ENCODE results near the gene C1R.

C1R gene

DNA sequence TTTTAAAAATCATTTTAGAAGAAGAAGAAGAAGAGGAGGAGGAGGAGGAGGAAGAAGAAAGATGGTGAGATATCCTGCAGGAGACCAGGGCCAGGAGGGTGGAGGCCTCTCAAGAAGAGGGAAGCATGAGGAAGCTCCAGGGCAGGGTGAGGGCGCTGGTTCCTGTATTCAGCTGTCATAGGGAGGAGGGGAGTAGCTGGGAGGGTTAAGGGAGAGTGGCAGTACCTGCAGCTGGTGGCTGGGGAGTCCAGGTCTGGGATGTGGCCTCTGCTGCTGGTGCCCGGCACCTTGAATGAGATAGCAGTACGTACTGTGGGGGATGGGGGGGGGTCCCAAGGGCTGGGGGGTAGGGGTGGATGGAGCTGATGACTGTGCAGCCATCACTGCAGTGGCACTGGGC, 26.6 kb upstream of the C1R start:
- H3K9me2 ChIP-seq (replicated peaks; ENCODE audit: low read depth, low read length), result no peaks in the 10 kb centered on the region
- no peak overlapping the region for H3K9ac ChIP-seq (ENCODE audit: low read depth, low read length, poor library complexity, severe bottlenecking)
- H3K4me3 ChIP-seq (ENCODE audit: low read length, poor library complexity, severe bottlenecking), result no peak overlapping the region
- no peaks in the 10 kb centered on the region for H3F3A ChIP-seq (ENCODE audit: low read depth)
- no peaks in the 10 kb centered on the region; the same call in 1 of the 2 replicates for H3K36me3 ChIP-seq (ENCODE audit: insufficient read depth, low read length)
- H4K20me1 ChIP-seq (ENCODE audit: insufficient read depth, low read length, poor library complexity, severe bottlenecking), result no peaks in the 10 kb centered on the region
- no peak overlapping the region for H2AFZ ChIP-seq (ENCODE audit: low read length)
- H3K4me2 ChIP-seq (ENCODE audit: low read depth, low read length, poor library complexity, severe bottlenecking), result no peak overlapping the region
- no peaks in the 10 kb centered on the region for H3K27me3 ChIP-seq (ENCODE audit: insufficient read depth, low read length, poor library complexity, severe bottlenecking)
- no peaks in the 10 kb centered on the region; the same call in 1 of the 2 replicates for H3K79me2 ChIP-seq (ENCODE audit: insufficient read depth, low read length)
- no peaks in the 10 kb centered on the region for H3K4me1 ChIP-seq (ENCODE audit: insufficient read depth, low read length, poor library complexity, severe bottlenecking)
- no peak for TF ChIP-seq EZH2phosphoT487 (IDR thresholded peaks at IDR 0.05; ENCODE audit: borderline replicate concordance)
- no peaks in the 10 kb centered on the region for H3K9me3 ChIP-seq (ENCODE audit: insufficient read depth, low read depth, low read length)

DNA sequence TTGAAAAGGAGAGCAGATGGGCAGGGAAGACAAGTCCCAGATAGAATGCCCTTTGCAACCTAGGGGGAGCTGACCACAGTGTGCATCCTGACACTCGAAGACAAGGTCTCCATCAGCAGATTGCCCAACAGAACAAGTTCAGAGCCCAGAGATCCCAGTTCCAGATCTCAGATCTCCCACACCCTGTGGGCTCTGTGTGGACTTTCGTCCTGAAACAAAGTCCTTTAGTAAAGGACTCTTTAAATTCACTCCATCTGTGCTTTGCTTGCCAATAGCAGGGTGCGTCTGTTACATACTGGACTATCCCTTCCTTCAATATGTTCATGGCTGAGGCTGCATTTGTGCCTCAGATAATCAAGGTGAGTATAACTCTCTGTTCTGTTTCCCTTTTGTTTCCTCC, 25.4 kb upstream of the C1R start:
- peaks cover 4% of the 10 kb centered on the region for H4K20me1 ChIP-seq (ENCODE audit: insufficient read depth, low read length, poor library complexity, severe bottlenecking)
- H3K79me2 ChIP-seq (ENCODE audit: insufficient read depth, low read length), result no peaks in the 10 kb centered on the region; the same call in 1 of the 2 replicates
- no peak overlapping the region for H3K4me2 ChIP-seq (ENCODE audit: low read depth, low read length, poor library complexity, severe bottlenecking)
- no peaks in the 10 kb centered on the region for H3K27me3 ChIP-seq (ENCODE audit: insufficient read depth, low read length, poor library complexity, severe bottlenecking)
- no peak overlapping the region for H3K9ac ChIP-seq (ENCODE audit: low read depth, low read length, poor library complexity, severe bottlenecking)
- no peak overlapping the region for H2AFZ ChIP-seq (ENCODE audit: low read length)
- no peaks in the 10 kb centered on the region for H3K4me1 ChIP-seq (ENCODE audit: insufficient read depth, low read length, poor library complexity, severe bottlenecking)
- no peak for TF ChIP-seq EZH2phosphoT487 (IDR thresholded peaks at IDR 0.05; ENCODE audit: borderline replicate concordance)
- TF ChIP-seq, protein P1, sequence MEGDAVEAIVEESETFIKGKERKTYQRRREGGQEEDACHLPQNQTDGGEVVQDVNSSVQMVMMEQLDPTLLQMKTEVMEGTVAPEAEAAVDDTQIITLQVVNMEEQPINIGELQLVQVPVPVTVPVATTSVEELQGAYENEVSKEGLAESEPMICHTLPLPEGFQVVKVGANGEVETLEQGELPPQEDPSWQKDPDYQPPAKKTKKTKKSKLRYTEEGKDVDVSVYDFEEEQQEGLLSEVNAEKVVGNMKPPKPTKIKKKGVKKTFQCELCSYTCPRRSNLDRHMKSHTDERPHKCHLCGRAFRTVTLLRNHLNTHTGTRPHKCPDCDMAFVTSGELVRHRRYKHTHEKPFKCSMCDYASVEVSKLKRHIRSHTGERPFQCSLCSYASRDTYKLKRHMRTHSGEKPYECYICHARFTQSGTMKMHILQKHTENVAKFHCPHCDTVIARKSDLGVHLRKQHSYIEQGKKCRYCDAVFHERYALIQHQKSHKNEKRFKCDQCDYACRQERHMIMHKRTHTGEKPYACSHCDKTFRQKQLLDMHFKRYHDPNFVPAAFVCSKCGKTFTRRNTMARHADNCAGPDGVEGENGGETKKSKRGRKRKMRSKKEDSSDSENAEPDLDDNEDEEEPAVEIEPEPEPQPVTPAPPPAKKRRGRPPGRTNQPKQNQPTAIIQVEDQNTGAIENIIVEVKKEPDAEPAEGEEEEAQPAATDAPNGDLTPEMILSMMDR (conservative IDR thresholded peaks at IDR 0.05; ENCODE audit: low read length), result no peak
- no peaks in the 10 kb centered on the region; the same call in 1 of the 2 replicates for H3K36me3 ChIP-seq (ENCODE audit: insufficient read depth, low read length)
- no peaks in the 10 kb centered on the region for H3F3A ChIP-seq (ENCODE audit: low read depth)
- no peaks in the 10 kb centered on the region for H3K9me2 ChIP-seq (replicated peaks; ENCODE audit: low read depth, low read length)
- H3K9me3 ChIP-seq (ENCODE audit: insufficient read depth, low read depth, low read length), result no peaks in the 10 kb centered on the region
- no peak overlapping the region for H3K4me3 ChIP-seq (ENCODE audit: low read length, poor library complexity, severe bottlenecking)

DNA sequence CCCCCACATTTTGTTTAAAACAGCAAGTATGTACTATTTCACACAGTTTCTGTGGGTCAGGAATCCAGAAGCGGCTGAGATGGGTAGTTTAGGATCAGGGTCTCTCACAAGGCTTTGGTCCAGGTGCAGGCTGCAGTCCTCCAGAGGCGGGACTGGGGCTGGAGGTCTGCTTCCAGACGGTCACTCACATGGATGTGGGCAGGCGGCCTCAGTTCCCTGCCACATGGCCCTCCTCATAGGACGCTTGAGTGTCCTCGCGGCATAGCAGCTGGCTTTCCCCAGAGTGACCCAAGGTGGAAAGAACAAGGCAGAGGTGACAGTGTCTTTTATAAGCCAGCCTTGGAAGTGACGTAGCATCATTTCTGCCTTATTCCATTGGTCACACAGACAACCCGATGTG, 24.7 kb upstream of the C1R start:
- Histone ChIP-seq H3K4me2 (ENCODE audit: low read depth, low read length, poor library complexity, severe bottlenecking) (no peak overlapping the region), H3K36me3 (ENCODE audit: insufficient read depth, low read length) (no peaks in the 10 kb centered on the region; the same call in 1 of the 2 replicates), H2AFZ (ENCODE audit: low read length) (no peak overlapping the region), H3K4me1 (ENCODE audit: insufficient read depth, low read length, poor library complexity, severe bottlenecking) (no peaks in the 10 kb centered on the region), H3K9me3 (ENCODE audit: insufficient read depth, low read depth, low read length) (no peaks in the 10 kb centered on the region), H3K9me2 (replicated peaks; ENCODE audit: low read depth, low read length) (no peaks in the 10 kb centered on the region), H3K9ac (ENCODE audit: low read depth, low read length, poor library complexity, severe bottlenecking) (no peak overlapping the region), H4K20me1 (ENCODE audit: insufficient read depth, low read length, poor library complexity, severe bottlenecking) (peaks cover 4% of the 10 kb centered on the region), H3K79me2 (ENCODE audit: insufficient read depth, low read length) (no peaks in the 10 kb centered on the region; the same call in 1 of the 2 replicates), H3K4me3 (ENCODE audit: low read length, poor library complexity, severe bottlenecking) (no peak overlapping the region), H3K27me3 (ENCODE audit: insufficient read depth, low read length, poor library complexity, severe bottlenecking) (no peaks in the 10 kb centered on the region), H3F3A (ENCODE audit: low read depth) (no peaks in the 10 kb centered on the region)
- TF ChIP-seq EZH2phosphoT487 (IDR thresholded peaks at IDR 0.05; ENCODE audit: borderline replicate concordance), result no peak
- TF ChIP-seq, protein P1 (conservative IDR thresholded peaks at IDR 0.05; ENCODE audit: low read length), result no peak

DNA sequence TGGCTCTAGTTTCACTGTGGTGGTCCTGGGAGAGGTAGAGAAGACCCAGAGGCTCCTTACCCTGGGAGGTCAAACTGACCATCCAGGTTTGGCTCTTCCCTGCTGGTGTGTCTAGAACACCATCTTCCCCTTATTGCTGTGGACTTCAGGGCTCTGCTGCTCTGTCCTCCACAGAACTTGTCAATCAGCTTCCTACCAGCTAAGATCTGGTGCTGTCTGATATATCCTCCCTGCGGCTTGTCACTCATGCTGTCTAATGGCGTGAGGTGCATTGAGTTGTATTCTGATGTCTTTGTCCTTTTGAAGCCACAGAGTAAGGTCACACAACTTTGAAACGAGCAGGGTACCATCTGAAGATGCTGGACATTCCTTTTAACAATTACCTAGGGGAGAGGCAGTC, 24.0 kb upstream of the C1R start:
- H3K9ac ChIP-seq (ENCODE audit: low read depth, low read length, poor library complexity, severe bottlenecking), result no peak overlapping the region
- peaks cover 4% of the 10 kb centered on the region for H4K20me1 ChIP-seq (ENCODE audit: insufficient read depth, low read length, poor library complexity, severe bottlenecking)
- no peak overlapping the region for H3K4me3 ChIP-seq (ENCODE audit: low read length, poor library complexity, severe bottlenecking)
- H3K79me2 ChIP-seq (ENCODE audit: insufficient read depth, low read length), result no peaks in the 10 kb centered on the region; the same call in 1 of the 2 replicates
- no peak overlapping the region for H2AFZ ChIP-seq (ENCODE audit: low read length)
- H3K4me2 ChIP-seq (ENCODE audit: low read depth, low read length, poor library complexity, severe bottlenecking), result no peak overlapping the region
- no peaks in the 10 kb centered on the region for H3F3A ChIP-seq (ENCODE audit: low read depth)
- H3K9me2 ChIP-seq (replicated peaks; ENCODE audit: low read depth, low read length), result no peaks in the 10 kb centered on the region
- H3K9me3 ChIP-seq (ENCODE audit: insufficient read depth, low read depth, low read length), result no peaks in the 10 kb centered on the region
- no peaks in the 10 kb centered on the region; the same call in 1 of the 2 replicates for H3K36me3 ChIP-seq (ENCODE audit: insufficient read depth, low read length)
- no peaks in the 10 kb centered on the region for H3K27me3 ChIP-seq (ENCODE audit: insufficient read depth, low read length, poor library complexity, severe bottlenecking)
- no peaks in the 10 kb centered on the region for H3K4me1 ChIP-seq (ENCODE audit: insufficient read depth, low read length, poor library complexity, severe bottlenecking)
- TF ChIP-seq EZH2phosphoT487 (IDR thresholded peaks at IDR 0.05; ENCODE audit: borderline replicate concordance), result no peak
- TF ChIP-seq, protein P1 (conservative IDR thresholded peaks at IDR 0.05; ENCODE audit: low read length), result no peak
